HG03354 (cell line): ENCODE data around the gene RTN4R.

Source experiments
- ATAC-seq: cut with Tn5 transposase; IDR thresholded peaks from one replicate; pipeline ENCODE4 v1.9.1; 2021; ENCODE audit warnings: mild to moderate bottlenecking; ENCODE audit not compliant: unreplicated experiment, poor library complexity, severe bottlenecking

Gene RTN4R

DNA sequence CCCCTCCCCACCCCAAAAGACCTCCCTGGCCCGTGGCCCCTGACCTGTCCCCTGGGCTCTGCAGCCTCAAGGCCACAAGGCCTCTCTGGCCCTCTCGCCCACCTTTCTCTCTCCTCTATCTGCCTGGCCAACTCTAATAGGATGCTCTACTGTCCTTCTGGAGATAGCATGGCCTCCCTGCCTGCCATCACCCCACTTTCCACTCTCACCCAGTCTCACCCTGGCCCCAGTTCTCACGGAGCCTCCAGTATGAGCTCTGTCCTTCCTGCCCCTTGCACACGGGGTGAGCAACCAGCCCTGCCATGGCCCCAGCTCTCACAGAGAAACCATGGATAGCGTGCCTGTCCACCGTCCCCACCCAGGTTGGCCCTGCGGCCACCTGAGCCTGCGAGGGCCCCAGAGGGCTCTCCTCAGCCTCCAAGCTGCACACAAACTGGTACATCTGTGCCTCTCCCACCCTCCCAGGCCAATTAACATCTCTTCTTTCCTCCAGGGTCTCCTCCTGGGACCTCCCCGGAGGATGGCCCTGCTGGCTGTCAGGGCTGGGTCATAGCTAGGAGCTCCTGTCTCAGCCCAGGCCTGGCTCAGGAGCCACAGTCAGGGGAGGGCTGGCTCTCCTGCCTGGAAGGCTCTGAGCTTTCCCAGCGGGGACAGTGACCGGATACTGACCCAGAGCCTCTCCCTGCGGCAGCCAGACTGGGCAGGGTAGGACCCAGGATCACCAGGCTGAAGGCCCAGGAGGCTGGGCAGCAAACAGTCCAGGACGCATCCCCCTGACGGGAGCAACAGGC lies 22.3 kb downstream of the RTN4R start:
- no peak for ATAC-seq

DNA sequence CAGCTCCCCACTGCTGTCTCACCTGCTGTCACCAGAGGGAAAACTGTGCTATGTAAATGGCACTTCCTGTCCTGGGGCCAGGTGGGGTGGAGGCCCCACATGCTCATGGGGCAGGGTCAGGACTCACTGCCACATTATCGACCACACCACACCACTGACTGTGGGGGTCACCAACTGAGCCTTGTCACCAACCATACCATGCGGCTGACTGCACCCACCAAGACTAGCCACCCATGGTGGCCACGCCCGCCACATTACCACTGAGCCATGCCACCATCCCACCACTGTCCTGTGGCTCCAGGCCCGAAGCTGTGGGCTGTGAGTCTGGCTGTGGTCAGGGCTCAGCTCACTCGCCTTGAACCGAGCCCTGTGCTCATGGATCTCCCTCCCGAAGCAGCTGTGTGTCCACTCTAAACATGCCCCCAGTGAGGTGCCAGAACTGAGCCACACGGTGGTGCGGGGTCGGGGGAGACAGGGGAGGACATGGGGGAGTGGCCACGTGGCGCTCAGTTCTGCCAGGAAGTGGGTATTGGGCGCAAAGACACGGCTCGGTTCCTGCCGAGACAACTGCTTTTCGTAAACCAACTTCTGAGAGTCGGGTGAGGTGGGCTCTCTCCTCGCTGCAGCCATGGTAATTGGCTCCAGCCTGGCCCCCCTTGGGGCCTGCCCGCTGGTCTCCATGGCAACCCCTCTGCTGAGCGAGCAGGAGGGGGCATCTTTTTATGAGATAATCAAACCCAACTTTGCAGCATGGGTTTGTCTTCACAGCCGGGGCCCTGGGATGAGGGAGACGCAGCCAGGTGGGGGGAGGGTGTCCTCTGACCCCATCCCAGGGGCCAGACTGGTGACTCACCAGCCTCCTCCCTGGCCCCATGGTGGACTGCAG lies 23.2 kb downstream of the RTN4R start:
- ATAC-seq: no peak

DNA sequence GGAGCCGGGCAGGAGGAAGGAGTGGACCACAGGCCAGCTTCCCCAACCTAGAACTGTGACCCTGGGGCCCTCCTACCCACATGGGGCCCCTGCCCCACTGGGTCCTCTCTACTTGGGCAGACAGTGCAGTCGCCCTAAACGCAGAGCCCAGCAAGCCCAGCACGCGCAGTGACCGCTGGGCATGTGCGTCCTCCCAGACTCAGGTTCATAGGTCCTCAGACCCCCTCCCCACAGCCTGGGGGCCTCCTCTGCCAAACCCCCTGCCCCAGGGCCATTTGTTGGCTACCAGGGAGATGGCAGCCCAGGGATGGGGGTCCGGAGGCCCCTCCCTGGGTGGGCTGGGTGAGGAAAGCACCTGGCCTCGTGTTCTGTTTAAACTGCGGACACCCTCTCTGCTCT lies 23.9 kb downstream of the RTN4R start:
- ATAC-seq: no peak

DNA sequence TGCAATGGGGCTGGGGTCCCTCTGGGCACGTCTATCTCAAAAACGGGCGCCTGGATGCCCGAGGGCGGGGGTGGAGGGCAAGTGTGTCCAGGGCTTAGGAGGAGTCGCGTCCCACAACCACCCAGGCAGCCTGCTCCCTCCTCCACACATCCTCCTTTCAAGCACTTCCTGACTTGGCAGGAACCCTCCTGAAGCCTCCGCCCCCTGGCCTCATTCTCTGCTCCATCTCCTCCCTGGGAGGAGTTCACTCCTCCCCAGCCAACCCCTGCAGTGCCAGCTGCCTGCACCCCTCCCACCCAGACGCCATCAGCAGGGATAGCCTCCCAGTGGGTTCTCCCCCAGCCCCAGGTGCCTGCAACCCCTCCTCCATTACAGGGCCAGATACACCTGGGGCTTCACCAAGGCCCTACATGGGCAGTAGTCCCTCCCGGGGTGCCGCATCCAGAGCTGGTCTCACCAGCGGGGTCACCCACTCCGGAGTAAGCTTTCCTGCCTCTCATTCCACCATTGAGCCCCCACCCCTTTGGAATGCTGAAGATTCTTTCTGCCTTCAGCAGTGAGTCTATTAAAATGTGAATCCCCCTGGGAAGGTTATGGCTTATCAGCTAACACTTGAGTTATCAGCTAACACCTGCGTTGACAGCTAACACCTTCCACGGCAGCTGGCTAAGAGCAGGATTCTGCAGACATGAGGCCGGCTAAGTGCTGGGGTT lies 24.4 kb downstream of the RTN4R start:
- ATAC-seq: no peak

DNA sequence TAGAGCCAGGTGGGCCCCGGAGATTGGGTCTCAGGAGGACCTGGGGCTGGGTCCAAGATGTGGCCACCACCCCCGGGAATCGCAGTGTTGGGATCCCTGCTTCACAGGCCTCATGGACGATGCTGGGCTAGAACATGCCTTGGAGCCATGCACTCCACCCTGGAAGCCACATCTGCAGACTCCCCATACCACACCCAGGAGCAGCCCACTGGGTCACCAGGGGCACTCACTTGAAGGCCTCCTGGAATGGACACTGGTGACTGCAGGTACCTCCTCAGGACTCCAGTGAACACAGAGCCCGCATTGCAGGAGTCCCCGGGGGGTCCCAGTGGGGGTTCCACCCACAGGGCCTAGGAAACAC lies 25.0 kb downstream of the RTN4R start:
- no peak for ATAC-seq

DNA sequence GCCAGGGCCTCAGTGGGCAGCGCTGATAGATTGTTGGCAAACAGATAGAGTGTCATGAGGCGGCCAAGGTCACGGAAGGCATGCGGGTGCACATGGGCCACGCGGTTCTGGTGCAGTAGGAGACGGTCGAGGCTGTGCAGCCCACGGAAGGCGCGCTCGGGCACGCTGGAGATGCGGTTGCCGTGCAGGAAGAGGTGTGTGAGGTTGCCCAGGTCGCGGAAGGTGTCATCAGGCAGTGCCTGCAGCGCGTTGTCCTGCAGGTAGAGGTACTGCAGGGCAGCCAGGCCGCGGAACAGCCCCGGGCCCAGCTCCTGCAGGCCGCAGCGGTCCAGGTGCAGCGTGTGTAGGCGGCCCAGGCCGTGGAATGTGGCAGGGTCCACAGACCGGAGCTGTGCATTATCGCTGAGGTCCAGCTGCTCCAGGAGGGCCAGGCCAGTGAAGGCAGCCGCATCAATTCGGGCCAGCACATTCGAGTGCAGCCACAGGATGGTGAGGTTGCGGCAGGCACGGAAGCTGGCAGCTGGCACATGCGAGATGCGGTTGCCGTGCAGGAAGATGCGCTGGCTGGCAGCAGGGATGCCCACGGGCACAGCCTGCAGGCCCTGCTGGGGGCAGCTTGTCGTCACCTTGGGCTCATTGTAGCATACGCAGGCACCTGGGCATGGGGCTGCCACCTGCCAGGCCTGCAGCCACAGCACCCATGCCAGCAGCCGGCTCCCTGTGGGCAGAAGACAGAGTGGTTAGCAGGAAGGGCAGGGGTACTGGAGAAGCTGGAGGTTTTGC lies 25.5 kb downstream of the RTN4R start:
- ATAC-seq: no peak

DNA sequence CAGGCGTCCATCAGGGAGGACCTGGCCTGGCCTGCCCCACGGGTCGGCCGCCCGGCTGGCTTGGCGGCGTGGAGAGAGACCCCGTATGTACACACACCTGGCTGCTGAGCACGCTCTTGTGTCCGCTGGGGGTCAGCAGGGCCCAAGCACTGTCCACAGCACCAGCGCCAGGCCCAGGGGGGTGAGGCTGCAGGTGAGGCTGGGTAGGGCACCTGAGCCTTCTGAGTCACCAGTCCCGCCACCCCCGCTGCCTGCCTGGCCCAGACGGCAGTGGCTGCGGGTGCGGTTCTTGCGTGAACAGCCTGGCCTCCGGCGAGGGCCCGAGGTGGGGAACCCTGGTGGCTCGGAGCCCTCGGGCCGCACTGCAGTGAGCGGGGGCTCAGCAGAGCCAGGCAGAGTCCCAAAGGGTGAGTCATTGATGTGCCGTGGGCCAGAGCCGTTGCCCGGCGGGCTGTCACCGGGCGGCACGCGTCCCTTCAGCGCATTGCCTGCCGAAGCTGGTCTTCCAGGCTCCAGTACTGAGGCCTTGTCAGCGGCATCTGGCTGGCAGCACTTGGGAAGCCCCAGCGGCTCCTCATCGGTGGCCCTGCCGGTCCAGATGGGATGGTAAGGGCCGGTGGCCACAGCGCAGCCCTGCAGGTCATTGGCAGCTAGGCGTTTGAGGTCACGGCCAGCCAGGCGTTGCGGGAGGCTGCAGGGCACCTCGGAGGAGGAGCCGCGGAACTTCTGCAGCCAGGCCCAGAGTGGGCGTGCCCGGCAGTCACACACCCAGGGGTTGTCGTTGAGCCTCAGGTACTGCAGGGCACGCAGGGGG lies 26.3 kb downstream of the RTN4R start:
- ATAC-seq: no peak

DNA sequence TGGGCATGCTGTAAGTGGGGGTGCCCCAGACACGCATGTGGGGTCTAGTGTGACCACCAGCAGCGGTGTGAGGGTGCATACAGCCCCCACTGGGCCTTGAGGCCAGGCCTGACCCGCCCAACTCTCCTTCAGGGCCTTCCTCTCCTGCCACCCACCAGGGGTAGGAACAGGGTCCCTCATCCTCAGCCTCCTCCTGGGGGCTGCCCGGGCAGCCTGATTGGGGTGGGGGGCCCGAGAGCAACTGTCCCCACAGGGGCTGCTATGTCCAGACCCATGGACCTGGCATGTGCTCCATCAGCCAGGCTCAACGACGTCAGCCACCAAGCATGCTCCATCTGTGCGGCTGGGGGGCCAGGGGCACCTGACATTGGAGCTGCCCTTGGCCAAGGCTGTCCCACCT lies 27.2 kb downstream of the RTN4R start:
- ATAC-seq: no peak

DNA sequence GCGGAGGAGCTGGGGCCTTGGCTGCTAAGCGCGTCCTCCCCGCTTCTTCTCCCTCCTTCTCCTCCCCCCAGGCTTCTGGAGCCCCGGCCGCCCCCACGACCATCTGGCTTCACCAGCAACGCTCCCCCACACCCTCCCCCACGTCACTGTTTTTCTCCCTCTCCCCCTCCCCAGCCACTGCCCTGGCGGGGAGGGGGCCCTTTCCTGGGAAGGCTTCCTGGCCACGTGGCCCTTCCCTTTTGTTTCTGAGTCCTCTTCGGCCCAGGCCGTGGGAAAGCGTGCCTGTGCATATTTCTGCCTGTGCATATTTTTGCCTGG lies 27.7 kb downstream of the RTN4R start:
- no peak for ATAC-seq

DNA sequence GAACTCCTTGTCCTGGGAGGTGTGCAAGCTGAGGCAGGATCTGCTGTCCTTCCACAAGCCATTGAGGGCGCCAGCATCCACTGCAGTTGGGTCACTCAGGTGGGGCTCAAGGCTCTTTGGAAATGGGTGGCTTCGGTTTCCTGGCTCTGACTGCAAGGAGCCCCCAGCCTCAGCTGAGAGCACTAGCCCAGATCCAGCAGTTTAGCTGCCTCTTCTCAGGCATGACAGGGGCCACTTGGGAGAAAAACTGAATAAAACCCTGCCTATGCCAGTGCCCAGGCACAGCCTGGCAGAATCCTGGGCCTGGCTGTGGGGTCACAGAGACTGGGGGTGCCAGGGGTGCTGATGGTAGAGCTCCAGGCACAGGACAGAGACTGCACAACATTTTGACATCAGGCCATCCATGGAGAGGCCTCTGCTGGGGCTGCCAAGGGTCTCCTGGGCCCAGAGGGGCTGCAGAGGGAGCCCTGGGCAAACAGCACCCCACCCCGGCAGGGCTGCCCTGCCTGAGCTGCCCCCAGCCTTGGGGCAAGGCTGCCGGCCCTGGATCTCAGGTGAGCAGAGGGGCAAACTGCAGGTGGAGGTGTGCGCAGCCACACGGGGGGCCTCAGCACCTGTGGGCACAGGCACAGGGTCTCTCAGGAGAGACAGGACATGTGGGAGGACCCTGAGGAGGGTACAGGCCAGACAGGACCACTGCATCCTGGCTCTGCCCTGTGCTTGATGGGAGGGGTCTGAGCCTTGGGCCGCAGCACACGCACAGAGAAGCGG lies 28.3 kb downstream of the RTN4R start:
- ATAC-seq: no peak

DNA sequence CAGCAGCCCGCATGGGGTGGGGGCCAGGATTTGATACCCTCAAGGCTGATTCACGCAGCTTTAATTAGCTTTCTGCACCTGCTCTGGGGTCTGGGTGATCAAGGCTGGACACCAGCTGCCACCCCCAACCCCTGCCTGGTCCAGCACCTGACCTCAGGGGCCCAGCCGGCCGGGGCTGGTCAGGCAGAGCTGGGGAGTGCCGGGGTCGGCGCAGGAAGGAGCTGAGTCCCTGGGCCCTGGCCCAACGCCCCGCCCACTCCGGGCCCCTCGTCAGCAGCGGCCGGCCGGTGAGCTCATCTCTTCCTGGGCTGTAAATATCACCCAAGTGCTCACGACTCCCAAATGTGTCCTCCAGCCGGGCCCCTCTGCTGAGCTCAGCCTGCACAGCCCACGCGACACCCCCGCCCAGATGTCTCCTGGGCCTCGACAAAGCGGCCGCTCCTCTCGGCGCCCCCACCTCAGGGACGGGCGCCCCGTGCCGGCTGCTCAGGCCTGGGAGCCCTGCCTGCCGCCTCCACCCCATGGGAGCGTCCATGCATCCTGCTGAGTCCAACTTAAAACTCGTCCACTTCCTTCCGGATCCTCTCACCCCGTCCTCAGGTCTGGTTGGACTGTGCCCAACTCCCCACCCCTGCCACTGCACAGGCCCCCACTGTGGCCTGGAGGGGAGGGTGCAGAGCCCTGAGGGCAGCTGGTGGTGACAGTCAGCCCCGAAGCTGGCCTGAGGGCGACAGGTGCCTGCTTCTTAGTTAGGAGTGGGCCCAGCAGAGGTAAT lies 29.0 kb downstream of the RTN4R start:
- no peak for ATAC-seq

DNA sequence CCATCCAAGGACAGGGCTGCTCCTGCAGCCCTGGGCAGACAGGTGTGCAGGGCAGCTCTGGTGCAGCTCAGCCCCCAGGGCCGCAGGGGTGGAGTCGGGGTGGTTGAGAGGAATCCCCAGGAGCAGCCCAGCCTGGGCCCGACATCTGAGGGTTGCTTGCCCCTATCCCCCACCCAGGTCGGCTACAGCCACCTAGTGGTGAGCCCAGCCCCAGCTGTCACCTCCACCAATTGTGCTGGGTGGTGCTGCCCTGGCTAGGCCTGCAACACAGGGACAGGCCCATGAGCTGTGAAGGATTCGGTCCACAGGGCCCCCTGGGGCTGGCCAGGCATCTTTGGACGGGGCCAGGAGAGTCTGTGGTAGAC lies 29.6 kb downstream of the RTN4R start:
- no peak for ATAC-seq

DNA sequence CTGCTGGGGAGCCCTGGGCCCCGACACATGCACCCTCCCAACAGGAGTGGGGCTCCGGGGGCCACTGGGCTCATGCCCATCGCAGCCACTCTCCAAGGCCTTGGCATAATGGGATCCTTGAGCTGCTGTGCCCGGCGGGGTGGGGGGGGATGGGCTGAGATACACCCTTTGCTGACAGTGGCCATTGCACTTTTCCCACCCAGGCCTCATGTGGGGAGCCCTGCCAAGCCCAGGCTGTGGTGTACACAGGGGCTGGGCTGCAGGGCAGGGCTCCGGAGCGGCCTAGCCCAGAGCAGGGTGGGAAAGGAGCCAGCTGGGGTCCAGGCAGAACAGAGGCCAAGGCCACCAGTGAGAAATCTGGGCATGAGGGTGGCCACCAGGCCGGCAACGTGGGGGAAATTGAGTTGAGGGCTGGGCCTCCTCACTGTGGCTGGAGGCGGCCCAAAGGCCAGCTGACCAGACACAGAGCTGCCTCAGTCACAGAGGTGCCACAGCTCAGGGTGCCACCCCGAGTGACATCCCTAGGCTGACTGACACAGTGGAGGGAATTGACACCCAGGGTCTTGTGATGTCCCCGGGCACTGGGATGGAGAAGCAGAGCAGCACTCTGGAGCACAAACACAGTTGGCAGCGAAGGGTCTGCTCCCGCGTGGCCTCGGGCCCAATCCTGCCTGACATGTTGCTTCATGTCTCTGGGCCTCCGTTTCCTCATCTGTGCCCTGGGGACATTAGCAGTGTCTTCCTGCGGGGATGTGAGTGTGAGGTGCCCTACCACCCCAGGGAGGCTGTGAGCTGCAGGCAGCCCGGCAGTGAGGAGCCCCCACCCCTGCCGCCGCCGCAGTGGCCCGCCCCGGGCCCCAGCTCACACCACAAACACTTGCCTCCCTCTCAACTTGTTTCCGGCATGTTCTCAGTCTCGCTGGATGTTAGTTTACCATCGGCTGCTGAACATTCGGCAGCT lies 30.4 kb downstream of the RTN4R start:
- ATAC-seq: no peak

DNA sequence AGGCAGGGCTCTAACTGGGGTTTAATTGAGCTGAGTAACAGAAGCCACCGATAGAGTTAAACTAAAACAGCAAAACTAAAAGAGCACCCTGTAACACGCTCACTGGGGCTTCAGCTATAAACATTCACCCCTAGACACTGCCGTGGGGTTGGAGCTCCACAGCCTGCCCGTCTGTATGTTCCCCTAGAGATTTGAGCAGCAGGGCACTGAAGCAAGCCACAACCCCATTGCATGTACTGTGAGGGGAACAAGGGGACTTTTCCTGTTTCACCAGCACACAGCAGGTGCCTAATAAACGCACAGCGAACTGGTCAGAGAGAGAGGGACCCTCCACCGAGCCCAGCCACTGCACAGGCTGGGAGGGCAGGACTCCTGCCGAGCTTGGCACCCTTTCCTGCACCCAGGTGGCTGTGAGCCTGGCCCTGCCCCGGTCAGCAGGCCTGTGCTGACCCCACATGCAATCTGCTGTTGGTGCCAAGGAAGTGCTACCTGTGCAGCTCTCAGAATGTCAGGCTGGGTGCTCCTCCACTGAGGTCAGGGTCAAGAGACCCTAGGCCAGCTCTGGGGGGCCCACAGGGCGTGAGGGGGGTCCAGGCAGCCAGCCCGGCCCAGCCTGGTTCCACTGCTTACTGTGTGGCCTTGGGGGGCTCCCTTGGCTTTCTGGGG lies 31.9 kb downstream of the RTN4R start:
- ATAC-seq: no peak

DNA sequence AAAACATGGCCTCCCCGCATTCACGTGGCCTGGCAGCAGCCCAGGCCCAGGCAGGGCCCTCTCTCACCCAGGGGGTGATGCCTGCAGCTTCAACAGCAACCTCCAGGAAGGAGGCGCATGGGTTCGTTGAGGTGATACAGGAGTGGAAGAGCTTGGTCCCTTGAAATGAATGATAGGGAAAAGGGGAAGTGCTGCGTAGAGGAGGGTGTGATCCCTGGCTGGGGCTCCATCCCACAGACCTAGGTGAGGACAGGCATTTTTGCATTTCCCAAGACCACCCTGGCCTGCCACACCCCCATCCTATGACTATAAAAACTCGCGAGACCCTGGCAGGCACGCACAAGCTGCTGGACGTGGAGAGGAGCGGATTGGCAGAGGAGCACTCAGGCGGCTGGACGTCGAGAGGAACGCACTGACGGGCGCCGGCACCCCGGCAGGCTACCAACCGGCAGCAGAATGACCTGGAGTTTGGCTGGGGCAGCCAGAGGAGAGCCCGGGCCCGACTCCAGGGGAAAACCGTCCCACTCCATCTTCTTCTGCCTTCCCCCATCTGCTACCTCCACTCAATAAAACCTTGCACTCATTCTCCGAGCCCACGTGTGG lies 32.6 kb downstream of the RTN4R start:
- no peak for ATAC-seq
